Measurements from ENCODE around the gene NRG4. TPM values are rescaled to one million over a fixed set of nuclear protein-coding genes. Genes with fewer than 3 reads are reported as not detected.
A peak's percentile ranks its signal among the peaks of the same experiment; 100 is the strongest.
"Not testable (repeated sequence)": the region's sequence is repeated elsewhere in the genome, so short reads cannot be mapped to it uniquely, and the experiment has no call there.

The NRG4 gene
- total and polyA plus RNA-seq, 4 donors = 7.3 to 9.2 (median 8.4) TPM

GRCh38 chr15:75920079-75920478 lies 92.1 kb downstream of the NRG4 start:
- Histone ChIP-seq H3K4me3 (ENCODE audit: low read depth, low read length) (no peak overlapping the region), H3K4me1 (ENCODE audit: control insufficient read depth, insufficient read depth, low read length) (no peaks in the 10 kb centered on the region), H3K27ac (ENCODE audit: low read depth, low read length) (no peak overlapping the region), H3K36me3 (ENCODE audit: control insufficient read depth, insufficient read depth, low read length) (peaks cover 18% of the 10 kb centered on the region), H3K27me3 (ENCODE audit: control insufficient read depth, insufficient read depth, low read length) (no peaks in the 10 kb centered on the region), H3K9me3 (ENCODE audit: control insufficient read depth, insufficient read depth, low read length) (no peaks in the 10 kb centered on the region)
- WGBS (ENCODE audit: insufficient coverage) = 78% methylated on average over 1 of the region's 1 CpG
- DNase-seq (ENCODE audit: low read depth in 4 of 6, low spot score in 6 of 6) = no peak

GRCh38 chr15:75918135-75918534 lies 94.1 kb downstream of the NRG4 start:
- Histone ChIP-seq H3K4me1 (ENCODE audit: control insufficient read depth, insufficient read depth, low read length) (no peaks in the 10 kb centered on the region), H3K27me3 (ENCODE audit: control insufficient read depth, insufficient read depth, low read length) (no peaks in the 10 kb centered on the region), H3K27ac (ENCODE audit: low read depth, low read length) (no peak overlapping the region), H3K4me3 (ENCODE audit: low read depth, low read length) (no peak overlapping the region), H3K9me3 (ENCODE audit: control insufficient read depth, insufficient read depth, low read length) (no peaks in the 10 kb centered on the region), H3K36me3 (ENCODE audit: control insufficient read depth, insufficient read depth, low read length) (peaks cover 21% of the 10 kb centered on the region)
- 100% methylated on average over 1 of the region's 1 CpG for WGBS (ENCODE audit: insufficient coverage)
- DNase-seq (ENCODE audit: low read depth in 4 of 6, low spot score in 6 of 6) = no peak

DNA sequence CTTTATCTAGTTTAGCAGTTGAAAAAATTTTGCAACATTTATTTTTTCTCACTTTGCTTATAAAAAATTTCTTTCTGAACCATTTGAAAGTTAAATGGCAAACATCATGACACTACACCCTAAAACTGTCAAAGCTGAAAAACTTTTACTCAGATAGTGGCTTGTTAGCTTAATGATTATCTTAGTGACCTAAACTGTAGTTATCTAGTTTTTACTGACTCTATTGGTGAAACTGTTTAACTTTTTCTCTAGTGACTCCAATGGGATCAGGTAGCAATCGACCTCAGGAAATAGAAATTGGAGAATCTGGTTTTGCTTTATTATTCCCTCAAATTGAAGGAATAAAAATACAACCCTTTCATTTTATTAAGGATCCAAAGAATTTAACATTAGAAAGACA lies 95.2 kb downstream of the NRG4 start:
- H3K9me3 ChIP-seq (ENCODE audit: control insufficient read depth, insufficient read depth, low read length) = no peaks in the 10 kb centered on the region
- no peaks in the 10 kb centered on the region for H3K4me1 ChIP-seq (ENCODE audit: control insufficient read depth, insufficient read depth, low read length)
- H3K27me3 ChIP-seq (ENCODE audit: control insufficient read depth, insufficient read depth, low read length) = no peaks in the 10 kb centered on the region
- no peak for DNase-seq (ENCODE audit: low read depth in 4 of 6, low spot score in 6 of 6)
- H3K27ac ChIP-seq (ENCODE audit: low read depth, low read length) = no peak overlapping the region
- peaks cover 14% of the 10 kb centered on the region for H3K36me3 ChIP-seq (ENCODE audit: control insufficient read depth, insufficient read depth, low read length)
- no peak overlapping the region for H3K4me3 ChIP-seq (ENCODE audit: low read depth, low read length)
- WGBS (ENCODE audit: insufficient coverage) = no CpG with 5 or more reads among the region's 1 CpG

GRCh38 chr15:75910355-75910754 lies 101.9 kb downstream of the NRG4 start:
- not testable (repeated sequence) for H3K9me3 ChIP-seq (ENCODE audit: control insufficient read depth, insufficient read depth, low read length); H3K27ac ChIP-seq (ENCODE audit: low read depth, low read length); H3K4me1 ChIP-seq (ENCODE audit: control insufficient read depth, insufficient read depth, low read length); DNase-seq (ENCODE audit: low read depth in 4 of 6, low spot score in 6 of 6); H3K4me3 ChIP-seq (ENCODE audit: low read depth, low read length); H3K27me3 ChIP-seq (ENCODE audit: control insufficient read depth, insufficient read depth, low read length)
- no CpG with 5 or more reads among the region's 3 CpGs for WGBS (ENCODE audit: insufficient coverage)
- H3K36me3 ChIP-seq (ENCODE audit: control insufficient read depth, insufficient read depth, low read length) = peaks cover 15% of the 10 kb centered on the region

- Histone ChIP-seq H3K27ac (ENCODE audit: low read depth, low read length) (no peak overlapping the region), H3K27me3 (ENCODE audit: control insufficient read depth, insufficient read depth, low read length) (no peaks in the 10 kb centered on the region), H3K9me3 (ENCODE audit: control insufficient read depth, insufficient read depth, low read length) (no peaks in the 10 kb centered on the region), H3K36me3 (ENCODE audit: control insufficient read depth, insufficient read depth, low read length) (peaks cover 11% of the 10 kb centered on the region), H3K4me3 (ENCODE audit: low read depth, low read length) (no peak overlapping the region), H3K4me1 (ENCODE audit: control insufficient read depth, insufficient read depth, low read length) (peaks cover 6% of the 10 kb centered on the region)
- 96% methylated on average over 5 of the region's 5 CpGs for WGBS (ENCODE audit: insufficient coverage)
- no peak for DNase-seq (ENCODE audit: low read depth in 4 of 6, low spot score in 6 of 6)
Measured at GRCh38 chr15:75905231-75905630, 107.0 kb downstream of the NRG4 start.

DNA sequence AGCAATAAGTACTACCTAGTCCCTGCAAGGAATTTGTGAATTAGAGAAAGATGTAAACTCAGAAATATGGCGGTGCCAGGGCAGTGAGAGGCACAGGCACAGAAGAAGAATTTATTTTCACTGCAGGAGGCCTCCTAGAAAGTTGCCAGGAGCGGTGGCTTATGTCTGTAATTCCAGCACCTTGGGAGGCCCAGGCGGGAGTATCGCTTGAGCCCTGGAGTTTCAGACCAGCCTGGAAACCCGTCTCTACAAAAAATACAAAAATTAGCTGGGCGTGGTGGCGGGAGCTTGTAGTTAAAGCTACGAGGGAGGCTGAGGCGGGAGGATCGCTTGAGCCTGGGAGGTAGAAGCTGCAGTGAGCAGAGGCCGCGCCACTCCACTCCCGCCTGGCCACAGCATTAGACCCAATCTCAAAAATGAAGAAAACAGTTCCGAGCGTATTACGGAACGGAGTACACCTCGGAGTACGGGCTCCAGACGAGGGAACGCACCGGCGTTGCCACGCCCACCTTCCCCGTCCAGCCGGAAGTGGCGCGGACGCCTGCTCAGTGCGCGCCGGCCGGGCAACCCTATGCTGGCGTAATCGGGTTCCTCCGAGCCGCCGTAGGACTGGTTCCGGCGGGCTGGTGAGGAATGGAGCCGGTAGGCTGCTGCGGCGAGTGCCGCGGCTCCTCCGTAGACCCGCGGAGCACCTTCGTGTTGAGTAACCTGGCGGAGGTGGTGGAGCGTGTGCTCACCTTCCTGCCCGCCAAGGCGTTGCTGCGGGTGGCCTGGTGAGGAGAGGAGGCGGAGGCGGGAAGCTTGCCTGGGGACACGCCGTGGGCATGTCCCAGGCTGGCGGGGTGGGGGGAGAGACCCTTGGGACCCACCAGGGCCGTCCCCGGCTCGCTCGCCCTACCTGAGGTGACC lies 108.6 kb downstream of the NRG4 start, which contains the start of gene FBXO22:
Gene FBXO22 (plus strand): TSS at position 548 of the 909 bp plus-strand sequence. CDS start 86 bp downstream, at position 634.
- H3K4me3 ChIP-seq (ENCODE audit: low read depth, low read length) = peak within 1 kb of the TSS; percentile 77
- peaks cover 8% of the 10 kb centered on the region for H3K36me3 ChIP-seq (ENCODE audit: control insufficient read depth, insufficient read depth, low read length)
- H3K27ac ChIP-seq (ENCODE audit: low read depth, low read length) = peak within 1 kb of the TSS; percentile 83
- H3K4me1 ChIP-seq (ENCODE audit: control insufficient read depth, insufficient read depth, low read length) = peaks cover 6% of the 10 kb centered on the region
- peak; percentile 79 to 97 (median 84) for DNase-seq (ENCODE audit: low read depth in 4 of 6, low spot score in 6 of 6)
- H3K9me3 ChIP-seq (ENCODE audit: control insufficient read depth, insufficient read depth, low read length) = no peaks in the 10 kb centered on the region
- H3K27me3 ChIP-seq (ENCODE audit: control insufficient read depth, insufficient read depth, low read length) = no peaks in the 10 kb centered on the region
- under 1% methylated on average over 57 of the region's 63 CpGs for WGBS (ENCODE audit: insufficient coverage)

DNA sequence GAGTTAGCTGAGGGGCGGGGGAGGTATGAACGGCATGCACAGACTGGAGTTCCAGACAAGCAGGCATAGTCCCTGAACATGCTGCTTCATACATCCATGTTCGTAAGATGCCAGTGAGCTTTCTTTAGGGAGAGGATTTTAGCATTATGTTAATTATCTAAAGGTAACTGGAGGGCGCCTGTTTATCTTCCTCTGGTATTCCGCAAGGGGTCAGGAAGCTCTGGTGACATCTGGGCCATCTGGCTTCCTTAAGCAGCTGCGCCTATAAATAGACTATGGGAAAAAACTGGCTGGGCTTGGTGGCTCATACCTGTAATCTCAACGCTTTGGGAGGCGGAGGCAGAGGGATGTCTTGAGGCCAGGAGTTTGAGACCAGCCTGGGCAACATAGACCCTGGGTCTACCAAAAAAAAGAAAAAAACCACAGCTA lies 110.1 kb downstream of the NRG4 start:
- Histone ChIP-seq H3K4me1 (ENCODE audit: control insufficient read depth, insufficient read depth, low read length) (peaks cover 6% of the 10 kb centered on the region), H3K4me3 (ENCODE audit: low read depth, low read length) (no peak overlapping the region), H3K27ac (ENCODE audit: low read depth, low read length) (no peak overlapping the region), H3K27me3 (ENCODE audit: control insufficient read depth, insufficient read depth, low read length) (no peaks in the 10 kb centered on the region), H3K36me3 (ENCODE audit: control insufficient read depth, insufficient read depth, low read length) (peaks cover 2% of the 10 kb centered on the region), H3K9me3 (ENCODE audit: control insufficient read depth, insufficient read depth, low read length) (no peaks in the 10 kb centered on the region)
- DNase-seq (ENCODE audit: low read depth in 4 of 6, low spot score in 6 of 6) = no peak
- WGBS (ENCODE audit: insufficient coverage) = 65% methylated on average over 7 of the region's 8 CpGs

DNA sequence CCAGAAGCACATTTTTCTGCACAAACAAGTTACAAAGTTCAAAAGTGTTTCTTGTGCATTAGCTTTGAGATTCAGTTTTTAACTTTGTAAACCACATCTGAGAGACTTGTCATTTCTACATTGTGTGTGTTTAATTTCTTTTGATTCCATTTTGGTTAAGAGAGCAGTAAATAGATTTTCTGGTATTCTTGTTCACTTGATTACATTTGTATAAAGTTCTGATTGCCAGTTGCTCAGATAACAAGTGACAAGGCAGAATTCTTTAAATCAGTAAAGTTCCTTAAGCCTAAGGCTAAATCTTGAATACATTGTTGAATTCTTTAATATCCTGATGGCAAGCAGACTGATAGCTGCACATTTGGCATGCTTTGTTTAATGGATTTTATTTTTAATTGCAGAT lies 111.6 kb downstream of the NRG4 start:
- DNase-seq (ENCODE audit: low read depth in 4 of 6, low spot score in 6 of 6) = no peak
- peaks cover 2% of the 10 kb centered on the region for H3K36me3 ChIP-seq (ENCODE audit: control insufficient read depth, insufficient read depth, low read length)
- no peaks in the 10 kb centered on the region for H3K9me3 ChIP-seq (ENCODE audit: control insufficient read depth, insufficient read depth, low read length)
- H3K4me3 ChIP-seq (ENCODE audit: low read depth, low read length) = no peak overlapping the region
- H3K27me3 ChIP-seq (ENCODE audit: control insufficient read depth, insufficient read depth, low read length) = no peaks in the 10 kb centered on the region
- no peak overlapping the region for H3K27ac ChIP-seq (ENCODE audit: low read depth, low read length)
- peaks cover 6% of the 10 kb centered on the region for H3K4me1 ChIP-seq (ENCODE audit: control insufficient read depth, insufficient read depth, low read length)

DNA sequence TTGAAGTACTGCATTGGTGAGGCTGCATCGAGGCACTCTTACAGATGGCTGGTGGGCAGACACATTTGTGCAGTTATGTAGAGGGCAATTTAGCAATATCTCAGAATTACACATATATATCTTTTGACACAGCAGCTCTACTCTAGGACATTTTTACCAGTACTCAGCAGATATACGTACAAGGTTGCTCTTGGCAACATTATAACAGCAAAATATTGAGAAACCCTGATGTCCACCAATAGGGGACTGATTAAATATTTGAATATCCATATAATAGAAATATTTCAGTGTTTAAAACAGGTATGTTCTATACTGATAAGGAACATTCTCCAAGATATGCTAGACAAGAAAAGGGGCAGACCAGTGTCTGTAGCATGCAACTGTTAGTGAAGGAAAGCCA lies 116.5 kb downstream of the NRG4 start:
- H3K4me1 ChIP-seq (ENCODE audit: control insufficient read depth, insufficient read depth, low read length) = no peaks in the 10 kb centered on the region

GRCh38 chr15:75891895-75892294 lies 120.3 kb downstream of the NRG4 start:
- Histone ChIP-seq H3K27ac (ENCODE audit: low read depth, low read length) (no peak overlapping the region), H3K27me3 (ENCODE audit: control insufficient read depth, insufficient read depth, low read length) (no peaks in the 10 kb centered on the region), H3K9me3 (ENCODE audit: control insufficient read depth, insufficient read depth, low read length) (no peaks in the 10 kb centered on the region), H3K4me1 (ENCODE audit: control insufficient read depth, insufficient read depth, low read length) (no peaks in the 10 kb centered on the region), H3K4me3 (ENCODE audit: low read depth, low read length) (no peak overlapping the region), H3K36me3 (ENCODE audit: control insufficient read depth, insufficient read depth, low read length) (no peaks in the 10 kb centered on the region)
- no peak for DNase-seq (ENCODE audit: low read depth in 4 of 6, low spot score in 6 of 6)

More for the DNA sequence above, 116.5 kb downstream of the NRG4 start:
- 80% methylated on average over 1 of the region's 2 CpGs for WGBS (ENCODE audit: insufficient coverage)
- H3K9me3 ChIP-seq (ENCODE audit: control insufficient read depth, insufficient read depth, low read length) = no peaks in the 10 kb centered on the region
- H3K36me3 ChIP-seq (ENCODE audit: control insufficient read depth, insufficient read depth, low read length) = no peaks in the 10 kb centered on the region
- H3K27ac ChIP-seq (ENCODE audit: low read depth, low read length) = no peak overlapping the region
- no peak for DNase-seq (ENCODE audit: low read depth in 4 of 6, low spot score in 6 of 6)
- H3K27me3 ChIP-seq (ENCODE audit: control insufficient read depth, insufficient read depth, low read length) = no peaks in the 10 kb centered on the region
- no peak overlapping the region for H3K4me3 ChIP-seq (ENCODE audit: low read depth, low read length)

Measured in spinal cord (tissue), 10 donors.